NCI-H748 treated with DMSO at 0.1 percent for 48 hours (cell line): ENCODE measurements around the gene RAP1GAP2.
"Not testable (repeated sequence)": the region's sequence is repeated elsewhere in the genome, so short reads cannot be mapped to it uniquely, and the experiment has no call there.

Experiments used
- DNase-seq: peaks from one replicate; lab custom pipeline; 2025; lab: John Stamatoyannopoulos, UW

Gene RAP1GAP2

DNA sequence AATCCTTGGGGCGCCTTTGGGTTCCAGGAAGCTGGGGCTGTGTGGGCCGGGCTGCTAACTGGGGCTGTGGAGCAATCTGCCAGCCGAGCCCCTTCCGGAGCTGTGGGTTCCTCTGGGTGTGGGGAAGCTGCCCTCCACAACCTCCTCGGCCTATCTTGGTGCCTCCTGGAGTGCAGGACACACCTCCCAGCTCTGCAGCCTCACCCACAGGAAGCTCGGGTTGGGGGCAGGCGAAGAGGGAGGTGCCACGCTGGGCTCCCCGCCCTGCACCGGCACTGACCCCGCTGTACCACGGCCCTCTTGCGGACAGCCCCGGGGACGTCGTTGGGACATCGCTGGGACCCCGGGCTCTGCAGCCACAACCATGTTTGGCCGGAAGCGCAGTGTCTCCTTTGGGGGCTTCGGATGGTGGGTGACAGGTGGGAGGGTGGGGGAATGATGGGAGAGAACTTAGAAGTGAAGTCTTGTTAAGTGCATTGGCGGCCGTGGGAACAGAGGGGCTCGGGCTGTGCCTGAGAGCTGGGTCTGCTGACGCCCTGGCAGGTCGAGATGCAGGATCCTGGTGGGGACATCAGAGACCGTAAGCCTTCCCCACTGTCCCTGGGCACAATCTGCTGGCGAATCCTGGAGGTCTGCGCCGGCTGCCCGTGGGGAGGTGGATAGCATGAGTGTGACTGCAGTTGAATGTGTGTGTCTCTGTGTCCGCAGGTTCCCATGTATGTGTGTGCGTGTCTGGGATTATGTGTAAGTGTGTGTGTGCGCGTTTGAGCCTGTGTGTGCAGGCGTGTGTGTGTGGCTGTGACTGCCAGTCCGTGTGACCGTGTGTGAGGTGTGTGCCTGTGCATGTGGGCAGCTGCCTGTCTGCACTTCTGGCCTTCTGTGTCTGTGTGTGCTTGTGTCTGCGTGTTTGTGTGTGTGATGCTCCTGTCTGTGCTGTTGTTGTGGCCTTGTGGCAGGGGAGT, at the start of gene RAP1GAP2:
Gene RAP1GAP2 (plus strand): TSS at position 275 of the 962 bp plus-strand sequence. CDS start 90 bp downstream, at position 365.
- no peak for DNase-seq

DNA sequence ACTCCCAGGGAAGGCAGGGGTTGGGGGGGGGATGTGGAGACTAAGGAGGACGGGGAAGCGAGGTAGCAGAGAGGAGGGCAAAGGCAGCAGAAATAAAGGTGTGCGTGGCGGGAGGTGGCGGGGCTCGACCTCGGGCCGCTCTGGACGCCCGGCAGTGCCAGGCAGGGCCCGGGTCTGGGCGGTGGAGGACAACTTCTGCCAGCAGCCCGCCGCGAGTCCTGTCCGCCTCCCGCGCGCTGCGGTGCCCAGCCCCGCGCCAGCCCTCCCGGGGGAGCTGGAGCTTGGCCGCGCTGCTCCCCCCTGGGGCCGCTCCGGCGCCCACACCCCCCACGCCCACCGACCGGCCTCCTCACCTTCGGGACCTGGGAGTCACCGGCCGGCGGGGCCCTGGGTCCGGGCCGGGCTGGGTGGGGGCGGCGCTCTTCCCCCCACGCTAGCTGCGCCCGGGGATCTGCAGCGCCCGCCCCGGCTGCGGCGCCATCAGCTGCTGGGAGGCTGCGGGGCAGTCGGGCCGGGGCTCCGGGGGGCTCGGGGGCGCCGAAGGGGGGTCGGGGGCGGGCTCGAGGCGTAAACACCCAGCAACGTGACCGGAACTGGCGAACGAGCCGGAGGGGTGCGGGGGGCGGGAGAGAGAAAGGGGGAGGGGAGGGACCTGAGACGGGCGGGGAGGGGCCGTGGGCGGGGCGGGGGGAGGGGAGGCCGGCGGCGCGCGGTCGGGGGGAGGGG, 47.0 kb upstream of the RAP1GAP2 start, which contains the start of gene CCDC92B:
Gene CCDC92B (minus strand): TSS at position 595 of the 726 bp plus-strand sequence. CDS start 14,507 bp downstream, outside the sequence.
- DNase-seq, result peak; percentile 31

DNA sequence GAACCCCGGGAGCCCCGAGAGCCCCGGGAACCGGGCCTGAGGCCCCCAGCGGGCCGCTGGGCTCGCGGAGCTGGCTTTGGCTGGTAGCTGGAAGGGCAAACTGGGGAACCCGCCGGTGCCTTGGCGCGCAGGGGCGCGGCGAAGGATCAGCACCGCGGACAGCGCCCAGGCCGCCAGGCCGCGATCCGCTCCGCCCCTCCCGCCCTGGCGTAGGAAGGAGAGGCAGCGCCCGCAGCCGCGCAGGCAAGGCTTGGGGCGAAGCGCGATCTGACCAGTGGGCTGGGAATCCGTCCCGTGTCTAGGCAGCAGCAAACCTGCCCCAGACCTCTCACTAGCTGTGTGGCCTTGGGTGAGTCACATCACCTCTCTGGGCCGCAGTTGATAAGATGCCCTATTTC, 46.5 kb upstream of the RAP1GAP2 start:
- peak; percentile 54 for DNase-seq

DNA sequence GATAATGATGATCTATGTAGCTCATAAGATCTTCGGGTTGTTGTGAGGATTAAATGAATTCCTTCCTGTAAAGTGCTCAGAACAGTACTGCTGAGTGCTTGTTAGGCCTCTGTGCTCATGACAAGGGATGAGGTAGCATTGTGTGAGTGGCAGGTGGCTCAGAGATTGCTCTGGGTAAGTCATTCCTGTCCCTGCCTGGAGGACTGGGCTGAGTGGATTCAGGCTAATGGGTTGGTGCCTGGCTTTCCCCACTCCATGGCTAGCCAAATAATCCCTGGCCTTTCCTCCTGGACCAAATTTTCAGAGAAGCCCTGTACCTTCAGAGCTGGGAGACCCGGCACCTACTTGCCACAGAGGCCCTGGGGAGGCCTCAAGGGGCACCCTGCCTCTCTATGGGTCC, 45.5 kb upstream of the RAP1GAP2 start:
- peak; percentile 14 for DNase-seq

DNA sequence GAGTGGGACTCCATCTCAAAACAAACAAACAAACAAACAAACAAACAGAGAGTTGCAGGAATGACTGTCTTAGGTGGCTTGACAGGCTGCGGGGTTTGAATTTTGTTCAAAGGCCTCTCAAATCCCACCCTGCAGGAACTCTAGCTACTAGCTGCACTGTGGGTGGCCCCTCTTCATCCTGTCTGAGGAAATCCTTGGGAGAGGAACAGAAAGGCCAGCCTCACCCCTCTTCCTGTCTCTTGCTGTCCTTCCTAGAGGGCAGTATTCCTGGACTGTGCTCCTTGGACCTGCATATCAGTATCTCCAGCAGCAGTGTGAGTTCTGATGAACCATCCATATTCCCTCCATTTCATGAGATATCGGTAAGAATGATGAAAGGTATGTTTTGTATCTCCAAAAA, 44.7 kb upstream of the RAP1GAP2 start:
- DNase-seq, result no peak

DNA sequence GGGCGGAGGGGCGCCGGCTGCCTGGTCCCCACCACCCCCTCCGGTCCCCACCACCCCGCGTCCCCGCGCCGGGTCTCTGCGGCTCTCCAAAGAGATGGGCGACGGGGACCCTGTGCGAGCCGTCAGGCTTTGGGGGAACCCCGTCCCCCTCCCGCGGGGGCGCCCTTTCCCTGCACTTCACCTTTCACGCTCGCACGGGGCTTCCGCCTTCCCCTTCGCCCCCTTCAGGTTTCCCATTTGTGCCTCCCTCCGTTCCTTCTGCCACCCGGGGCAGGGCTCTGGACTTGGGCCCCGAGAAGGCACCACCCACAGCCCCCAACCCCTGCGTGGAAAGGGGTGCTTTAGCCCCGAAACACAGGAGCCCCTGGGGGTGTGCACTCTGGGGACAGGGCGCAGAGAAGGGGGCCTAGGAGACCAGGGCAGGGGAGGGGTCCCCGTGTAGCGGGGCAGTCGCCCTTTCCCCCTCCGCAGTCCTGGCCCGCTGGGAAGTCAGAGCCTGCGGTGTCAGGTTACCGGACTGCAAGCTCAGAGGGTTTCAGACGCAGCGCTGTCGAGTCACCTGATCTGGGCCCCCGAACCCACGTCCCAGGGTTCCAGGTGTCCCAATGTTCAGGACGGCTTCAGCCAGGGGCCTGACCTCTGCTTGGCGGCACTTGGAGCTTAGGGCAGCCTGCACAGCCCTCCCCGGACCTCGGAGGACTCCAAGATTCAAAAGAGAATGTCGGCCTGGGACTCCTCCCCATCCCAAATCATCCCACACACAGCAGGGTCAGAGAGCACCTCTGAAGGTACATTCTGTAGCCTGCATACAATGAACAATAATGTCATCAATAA, 40.1 kb upstream of the RAP1GAP2 start:
- DNase-seq, result peak; percentile 33

DNA sequence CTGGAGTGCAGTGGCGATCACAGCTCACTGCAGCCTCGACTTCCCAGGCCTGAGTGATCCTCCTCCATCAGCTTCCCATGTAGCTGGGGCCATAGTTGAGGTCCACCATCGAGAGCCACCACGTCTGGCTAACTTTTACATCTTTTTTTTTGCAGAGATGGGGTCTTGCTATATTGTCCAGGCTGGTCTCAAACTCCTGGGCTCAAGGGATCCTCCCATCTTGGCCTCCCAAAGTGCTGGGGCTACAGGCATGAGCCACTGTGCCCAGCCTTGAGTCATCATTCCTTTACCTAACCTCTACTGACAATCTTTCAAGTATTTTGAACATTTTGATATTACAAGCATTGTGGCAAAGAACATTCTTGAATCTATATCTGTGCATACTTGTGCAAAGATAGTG, 37.4 kb upstream of the RAP1GAP2 start:
- no peak for DNase-seq

DNA sequence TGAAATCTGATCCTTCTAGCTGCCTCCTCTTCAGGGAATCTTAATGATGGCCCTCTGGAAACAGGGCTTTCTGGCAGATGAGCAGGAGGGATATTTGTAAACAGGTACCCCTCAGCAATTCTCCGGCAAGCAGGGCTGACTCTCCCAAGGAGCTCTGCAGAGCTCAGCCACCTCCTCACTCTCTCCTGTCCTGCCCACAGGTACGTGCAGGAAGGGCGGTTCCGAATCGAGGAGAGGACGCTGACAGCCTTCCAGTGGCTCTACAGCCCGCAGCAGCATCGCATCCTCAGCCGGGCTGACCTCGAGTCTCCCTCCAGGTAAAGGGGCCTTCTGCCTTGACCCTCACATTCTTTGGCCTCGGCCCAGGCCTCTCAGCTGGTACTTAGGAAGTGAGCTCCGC, 26.1 kb upstream of the RAP1GAP2 start:
- DNase-seq, result no peak

DNA sequence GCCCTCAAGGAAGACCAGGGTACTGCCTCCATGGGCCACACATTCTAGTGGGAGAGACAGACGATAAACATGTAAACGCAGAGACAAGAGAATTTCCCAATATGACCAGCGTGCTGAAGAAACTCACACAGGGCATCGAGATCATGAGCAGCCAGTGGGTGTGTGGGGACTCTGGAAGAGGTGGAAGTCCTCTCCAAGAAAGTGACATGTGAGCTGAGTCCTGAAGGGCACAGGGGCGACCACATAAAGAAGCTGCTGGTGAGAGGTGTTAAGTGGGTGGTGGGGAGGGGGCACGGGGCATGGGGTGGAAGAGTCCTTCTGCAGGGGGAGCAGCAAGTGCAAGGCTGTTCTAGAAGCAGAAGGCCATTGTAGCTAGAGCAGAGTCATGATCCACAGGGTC, 21.0 kb upstream of the RAP1GAP2 start:
- DNase-seq, result no peak

DNA sequence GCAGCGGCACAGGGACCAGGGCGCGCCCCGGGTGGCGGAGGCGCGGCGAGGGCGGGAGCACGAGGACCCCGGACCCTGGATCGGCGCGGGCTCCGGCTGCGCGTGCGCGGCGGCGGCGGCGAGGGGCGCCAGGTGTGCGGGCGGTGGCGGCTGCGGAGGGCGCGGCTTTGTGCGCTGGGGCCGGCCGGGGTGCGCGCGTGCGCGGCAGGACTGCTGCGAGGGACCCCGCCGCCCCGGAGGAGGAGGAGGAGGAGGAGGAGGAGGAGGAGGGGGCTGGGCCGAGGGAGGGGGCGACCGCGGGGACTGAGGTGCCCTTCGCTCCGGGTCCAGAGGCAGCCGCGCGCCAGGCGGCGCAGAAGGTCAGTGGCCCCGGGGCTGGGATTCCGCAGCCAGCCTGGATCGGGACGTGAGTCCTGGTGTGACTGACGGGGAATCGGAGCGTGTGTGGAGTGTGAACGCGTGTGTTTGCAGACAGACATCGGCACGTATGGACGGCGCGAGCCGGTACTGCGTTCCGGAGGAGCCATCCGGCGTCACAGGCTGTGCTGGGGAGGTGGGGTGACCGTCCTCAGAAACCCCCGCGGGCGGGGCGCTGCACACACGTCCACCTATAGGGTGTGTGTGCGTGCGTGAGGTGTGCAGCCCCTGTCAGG, 19.5 kb upstream of the RAP1GAP2 start:
- DNase-seq, result peak; percentile 70

DNA sequence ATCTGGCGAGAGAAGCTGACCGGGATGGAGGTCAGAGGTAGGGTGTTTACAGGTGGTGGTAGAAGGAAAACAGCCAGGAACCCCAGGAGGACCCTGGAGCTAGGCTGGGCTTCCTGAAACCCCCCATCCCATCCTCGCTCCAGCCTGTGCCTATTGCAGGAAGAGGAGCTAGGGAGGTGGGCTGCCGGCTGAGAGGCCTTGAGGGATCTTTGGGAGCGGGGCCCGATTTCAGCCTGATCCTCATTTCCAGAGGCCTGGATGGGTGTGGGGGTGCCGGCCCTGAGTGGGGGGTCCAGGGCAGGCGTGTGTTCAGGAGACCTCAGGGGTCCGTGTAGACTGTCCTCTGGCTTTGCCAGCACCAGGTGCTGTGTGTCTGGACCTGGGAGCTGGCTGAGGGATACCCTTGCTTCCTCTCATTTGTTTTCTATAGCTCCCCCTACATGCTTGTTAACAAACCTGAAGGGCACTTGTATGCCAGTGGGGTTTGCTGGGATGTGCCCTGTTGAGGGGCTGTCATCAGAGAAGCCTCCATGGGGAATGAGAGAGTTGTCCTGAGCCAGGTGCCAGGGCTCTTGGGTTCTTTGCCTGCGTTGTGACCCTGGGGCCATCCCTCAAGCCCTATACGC, 18.9 kb upstream of the RAP1GAP2 start:
- no peak for DNase-seq

DNA sequence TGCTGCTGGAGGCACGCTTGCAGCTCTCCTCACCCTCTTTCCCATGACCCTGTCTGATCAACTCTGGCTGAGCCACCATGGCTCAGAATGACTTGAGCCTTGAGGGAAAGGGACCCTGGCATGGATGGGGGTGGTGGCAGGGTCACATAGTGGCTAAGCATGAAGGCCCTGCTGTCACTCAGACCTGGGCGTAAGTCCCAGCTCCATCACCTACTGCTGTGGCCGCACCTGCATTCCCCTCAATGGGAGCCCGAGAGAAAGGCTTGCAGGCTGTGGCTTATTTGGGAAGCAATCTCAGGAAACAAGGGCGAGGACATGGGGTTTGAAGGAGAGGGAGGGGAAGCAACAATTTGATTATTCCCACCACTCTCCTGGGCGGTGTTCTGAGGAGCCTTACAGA, 17.7 kb upstream of the RAP1GAP2 start:
- DNase-seq, result no peak

DNA sequence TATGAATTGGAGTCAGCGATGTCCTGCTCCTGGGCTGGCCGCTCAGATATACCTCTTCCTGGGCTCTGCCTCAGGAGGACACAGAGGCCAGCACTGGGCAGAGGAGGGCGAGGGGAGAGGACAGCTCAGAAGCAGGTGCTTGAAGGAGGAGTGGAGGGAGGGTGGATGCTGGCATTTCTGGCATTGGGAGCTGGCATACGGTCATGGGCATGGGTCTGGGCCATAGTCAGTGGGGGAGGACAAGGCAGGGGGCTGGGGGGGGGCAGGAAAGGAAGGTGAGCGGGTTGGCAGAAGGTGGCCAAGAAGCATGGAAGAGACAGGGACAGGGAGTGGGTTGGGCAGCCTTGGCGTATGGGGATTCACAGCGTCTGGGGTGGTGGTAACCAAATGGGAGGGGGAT, 16.7 kb upstream of the RAP1GAP2 start:
- DNase-seq, result no peak

DNA sequence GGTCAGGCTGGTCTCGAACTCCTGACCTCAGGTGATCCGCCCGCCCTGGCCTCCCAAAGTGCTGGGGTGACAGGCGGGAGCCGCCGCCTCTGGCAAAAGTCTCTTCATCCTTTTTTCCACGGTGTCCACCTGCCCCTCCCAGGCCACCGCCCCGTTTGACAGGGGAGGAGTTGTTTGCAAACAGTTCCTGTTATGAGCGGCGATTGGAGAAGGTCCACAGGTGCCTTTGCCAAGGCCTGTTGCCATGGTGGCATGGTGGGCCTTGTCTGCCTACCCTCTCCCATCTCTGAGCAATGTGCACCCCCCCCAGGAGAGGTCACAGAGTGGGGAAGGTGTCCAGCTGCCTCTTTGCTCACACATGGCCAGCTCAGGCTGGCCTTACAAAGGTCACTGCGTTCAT, 16.0 kb upstream of the RAP1GAP2 start:
- DNase-seq, result no peak

DNA sequence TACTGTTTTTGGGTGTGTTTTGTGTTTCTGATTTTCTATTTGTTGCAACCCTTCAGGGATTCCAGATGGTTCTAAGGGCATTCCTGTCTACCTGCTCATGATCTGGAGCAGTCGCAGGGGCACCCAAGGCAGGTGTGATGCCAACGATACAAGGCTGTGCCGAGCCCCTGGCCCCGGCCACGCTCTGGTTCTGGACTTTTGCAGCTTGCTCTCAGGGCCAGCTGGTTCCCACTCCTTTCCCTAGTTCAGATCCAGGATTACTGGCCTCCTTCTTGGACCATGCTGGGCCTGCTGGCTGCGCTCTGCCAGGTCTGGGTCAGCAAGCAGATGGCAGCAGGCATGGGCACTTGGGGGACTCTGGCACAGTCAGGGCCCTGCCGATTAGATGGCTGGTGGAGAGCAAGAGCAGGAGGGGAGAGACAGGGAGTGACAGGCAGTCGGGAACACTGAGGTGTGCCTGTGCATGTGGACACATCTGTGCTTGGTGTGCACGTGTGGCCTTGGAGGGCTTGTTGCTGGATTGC, 15.2 kb upstream of the RAP1GAP2 start:
- DNase-seq, result no peak

DNA sequence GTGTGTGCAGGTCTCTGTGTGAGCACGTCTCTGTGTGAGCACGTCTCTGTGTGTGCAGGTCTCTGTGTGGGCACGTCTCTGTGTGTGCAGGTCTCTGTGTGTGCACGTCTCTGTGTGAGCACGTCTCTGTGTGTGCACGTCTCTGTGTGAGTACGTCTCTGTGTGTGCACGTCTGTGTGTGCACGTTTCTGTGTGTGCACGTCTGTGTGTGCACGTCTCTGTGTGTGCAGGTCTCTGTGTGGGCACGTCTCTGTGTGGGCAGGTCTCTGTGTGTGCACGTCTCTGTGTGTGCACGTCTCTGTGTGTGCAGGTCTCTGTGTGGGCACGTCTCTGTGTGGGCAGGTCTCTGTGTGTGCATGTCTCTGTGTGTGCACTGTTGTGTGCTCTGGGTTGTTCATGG, 14.6 kb upstream of the RAP1GAP2 start:
- not testable (repeated sequence) for DNase-seq

DNA sequence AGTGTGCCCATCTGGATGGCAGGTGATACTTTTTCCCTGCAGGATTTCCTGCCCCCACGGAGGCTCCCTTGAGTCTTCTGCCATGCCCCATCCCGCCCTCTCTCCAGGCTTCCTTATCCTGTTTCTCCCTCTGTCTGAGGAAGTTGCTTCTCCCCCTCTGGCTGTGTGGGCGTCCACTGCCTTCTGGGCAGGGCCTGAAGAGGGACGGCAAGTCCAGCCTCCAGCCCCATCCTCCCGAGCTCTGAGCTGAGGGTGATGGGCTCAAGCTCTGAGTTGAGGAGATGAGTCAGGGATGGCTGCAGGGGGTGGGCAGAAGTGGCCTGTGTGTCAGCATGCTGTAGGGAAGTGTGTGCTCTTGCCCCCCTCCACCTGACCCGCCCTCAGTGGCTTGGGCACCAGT, 14.2 kb upstream of the RAP1GAP2 start:
- DNase-seq, result no peak

DNA sequence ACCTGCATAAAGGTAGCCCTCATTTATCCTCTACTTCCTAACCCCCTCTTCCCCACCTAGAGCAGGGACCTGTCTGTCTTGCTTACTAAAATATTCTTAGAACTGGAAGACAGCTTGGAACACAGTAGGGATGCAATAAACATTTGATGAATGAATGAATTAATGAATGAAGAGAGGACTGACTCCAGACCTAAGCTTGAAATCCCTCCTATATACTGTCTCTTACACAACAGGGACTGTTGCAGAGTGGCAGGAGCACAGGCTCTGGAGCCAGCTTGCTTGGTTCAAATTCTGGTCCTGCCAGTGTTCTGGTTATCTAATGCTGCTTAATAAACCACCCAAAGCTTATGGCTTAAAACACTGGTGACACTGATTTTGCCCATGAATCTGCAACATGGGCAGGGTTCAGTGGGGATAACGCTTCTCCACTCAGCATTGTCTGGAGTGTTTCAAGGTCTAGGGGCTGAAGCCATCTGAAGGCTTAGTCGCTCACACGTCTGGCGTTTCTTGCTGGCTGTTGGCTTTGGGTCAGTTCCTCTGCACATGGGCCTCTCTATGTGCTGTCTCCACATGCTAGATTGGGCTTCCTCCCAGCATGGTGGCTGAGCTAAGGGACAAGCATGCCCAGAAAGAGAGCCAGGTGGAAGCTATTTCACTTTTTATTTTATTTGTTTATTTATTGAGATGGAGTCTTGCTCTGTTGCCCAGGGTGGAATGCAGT, 12.8 kb upstream of the RAP1GAP2 start:
- DNase-seq, result no peak

DNA sequence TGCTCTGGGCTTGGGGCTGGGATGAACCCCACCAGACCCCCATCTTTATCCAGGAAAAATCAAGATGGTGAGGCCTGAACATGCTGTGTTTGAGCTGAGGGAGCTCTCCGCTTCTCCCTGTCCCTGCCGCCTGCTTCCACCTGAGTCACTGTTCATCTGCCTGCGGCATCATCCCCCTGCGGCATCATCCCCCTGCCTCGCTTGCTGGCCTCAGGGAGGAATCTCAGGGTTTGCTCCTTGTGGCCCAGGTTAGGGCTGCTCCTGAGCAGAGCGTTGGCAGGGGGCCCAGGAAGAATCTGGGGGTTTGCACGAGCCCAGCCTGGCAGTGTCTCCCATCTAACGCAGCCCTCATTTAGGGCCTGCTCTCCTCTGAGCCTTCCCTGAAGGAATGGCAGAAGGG, 11.4 kb upstream of the RAP1GAP2 start:
- no peak for DNase-seq

DNA sequence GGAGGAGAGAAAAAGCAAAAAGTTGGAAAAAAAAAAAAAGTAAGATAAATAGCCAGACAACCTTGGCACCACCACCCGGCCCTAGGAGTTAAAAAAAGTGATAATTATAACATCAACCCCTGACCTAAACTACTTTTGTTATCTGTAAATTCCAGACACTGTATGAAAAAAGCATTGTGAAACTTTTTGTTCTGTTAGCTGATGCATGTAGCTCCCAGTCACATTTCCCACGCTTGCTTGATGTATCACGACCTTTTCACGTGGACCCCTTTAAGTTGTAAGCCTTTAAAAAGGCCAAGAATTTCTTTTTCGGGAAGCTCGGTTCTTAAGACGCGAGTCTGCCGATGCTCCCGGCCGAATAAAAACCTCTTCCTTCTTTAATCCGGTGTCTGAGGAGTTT, 10.9 kb upstream of the RAP1GAP2 start:
- DNase-seq, result not testable (repeated sequence)
